HG03025 (cell line): ENCODE results near the gene ACP7.
"Not testable (repeated sequence)": the region's sequence is repeated elsewhere in the genome, so short reads cannot be mapped to it uniquely, and the experiment has no call there.

ENCODE experiments used
- ATAC-seq: cut with Tn5 transposase; IDR thresholded peaks from one replicate; pipeline ENCODE4 v1.9.1; 2021; ENCODE audit warnings: mild to moderate bottlenecking, moderate library complexity; ENCODE audit not compliant: unreplicated experiment, low FRiP score

The ACP7 gene

GRCh38 chr19:39083983-39084731, at the start of gene ACP7:
Gene ACP7, plus strand, starts transcription at chr19:39084368. Its CDS starts 902 bp downstream, at chr19:39085270.
- no peak for ATAC-seq

DNA sequence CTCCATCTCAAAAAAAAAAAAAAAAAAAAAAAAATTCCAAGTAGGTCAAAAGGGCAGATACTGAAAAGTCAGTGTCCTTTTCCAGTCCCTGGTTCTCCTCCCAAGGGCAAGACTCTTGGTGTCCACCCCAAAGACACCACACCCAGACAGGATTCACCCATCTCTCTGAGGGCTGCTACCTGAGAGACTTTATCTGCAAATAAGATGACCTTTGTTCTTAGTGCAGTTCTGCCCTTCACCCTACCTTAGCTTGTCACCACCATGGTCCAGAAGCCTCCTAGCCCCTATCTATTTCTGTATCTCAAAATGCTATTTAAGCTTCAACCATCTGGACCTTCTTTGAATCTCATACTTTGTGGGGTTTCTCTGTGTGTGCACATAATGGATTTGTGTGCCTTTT, 47.6 kb upstream of the ACP7 start:
- ATAC-seq, result no peak

- ATAC-seq, result no peak
Observed at GRCh38 chr19:39037194-39037593, 47.0 kb upstream of the ACP7 start.

DNA sequence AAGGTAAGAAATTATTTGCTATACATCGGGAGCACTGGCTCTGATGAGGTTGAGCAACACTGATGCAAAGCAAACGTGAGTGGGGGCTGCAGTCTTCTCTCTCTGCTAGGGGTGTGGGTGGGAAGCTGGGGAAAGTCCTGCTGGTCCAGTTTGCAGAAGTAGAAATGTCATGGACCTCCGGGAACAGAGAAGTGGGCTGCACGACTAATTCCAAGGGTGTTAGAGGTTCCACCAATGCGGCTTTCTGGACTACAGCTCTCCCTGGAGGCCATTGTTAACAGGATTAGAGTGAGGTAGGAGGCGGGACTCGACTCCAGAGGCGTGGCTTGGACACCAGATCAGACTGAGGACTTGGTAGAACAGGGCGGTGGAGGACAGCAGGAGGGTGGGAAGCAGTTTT, 46.1 kb upstream of the ACP7 start:
- ATAC-seq, result no peak

DNA sequence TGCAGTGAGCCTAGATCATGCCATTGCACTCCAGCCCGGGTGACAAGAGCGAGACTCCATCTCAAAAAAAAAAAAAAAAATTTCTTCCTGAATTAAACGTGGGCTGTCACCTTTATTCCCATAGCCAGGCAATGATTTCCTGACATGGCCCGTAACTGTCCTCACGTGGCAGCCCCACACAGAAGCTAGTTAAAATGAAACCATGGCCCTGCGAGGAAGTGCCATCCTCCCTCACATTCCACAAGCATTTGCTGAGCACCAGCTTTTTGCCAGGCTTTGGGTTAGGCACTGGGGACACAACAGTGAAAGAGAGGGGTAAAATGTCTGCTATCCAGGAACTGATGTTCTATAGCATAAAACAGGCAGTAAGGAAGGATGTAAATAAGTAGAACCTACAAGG, 38.7 kb upstream of the ACP7 start:
- no peak for ATAC-seq

GRCh38 chr19:39046037-39046821, 37.9 kb upstream of the ACP7 start:
- no peak for ATAC-seq

DNA sequence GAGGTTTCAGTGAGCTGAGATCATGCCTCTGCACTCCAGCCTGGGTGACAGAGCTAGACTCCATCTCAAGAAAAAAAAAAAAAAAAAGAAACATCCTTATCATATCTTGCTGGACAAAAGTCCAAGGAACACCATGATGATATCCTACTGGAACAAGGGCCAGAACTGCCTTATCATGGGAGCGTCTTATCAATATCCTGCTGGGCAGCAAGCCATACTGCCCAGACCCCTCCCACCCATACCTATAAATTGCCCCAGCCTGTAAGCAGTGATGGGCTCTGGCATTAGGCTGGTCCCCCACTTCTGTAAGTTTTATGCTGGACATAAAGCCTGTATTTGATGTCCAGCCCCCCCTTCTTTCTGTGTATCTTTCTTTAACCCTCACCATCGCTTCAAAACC, 37.1 kb upstream of the ACP7 start:
- no peak for ATAC-seq

- no peak for ATAC-seq
Observed at GRCh38 chr19:39052243-39052746, 31.9 kb upstream of the ACP7 start.

GRCh38 chr19:39052846-39053245, 31.3 kb upstream of the ACP7 start:
- no peak for ATAC-seq

DNA sequence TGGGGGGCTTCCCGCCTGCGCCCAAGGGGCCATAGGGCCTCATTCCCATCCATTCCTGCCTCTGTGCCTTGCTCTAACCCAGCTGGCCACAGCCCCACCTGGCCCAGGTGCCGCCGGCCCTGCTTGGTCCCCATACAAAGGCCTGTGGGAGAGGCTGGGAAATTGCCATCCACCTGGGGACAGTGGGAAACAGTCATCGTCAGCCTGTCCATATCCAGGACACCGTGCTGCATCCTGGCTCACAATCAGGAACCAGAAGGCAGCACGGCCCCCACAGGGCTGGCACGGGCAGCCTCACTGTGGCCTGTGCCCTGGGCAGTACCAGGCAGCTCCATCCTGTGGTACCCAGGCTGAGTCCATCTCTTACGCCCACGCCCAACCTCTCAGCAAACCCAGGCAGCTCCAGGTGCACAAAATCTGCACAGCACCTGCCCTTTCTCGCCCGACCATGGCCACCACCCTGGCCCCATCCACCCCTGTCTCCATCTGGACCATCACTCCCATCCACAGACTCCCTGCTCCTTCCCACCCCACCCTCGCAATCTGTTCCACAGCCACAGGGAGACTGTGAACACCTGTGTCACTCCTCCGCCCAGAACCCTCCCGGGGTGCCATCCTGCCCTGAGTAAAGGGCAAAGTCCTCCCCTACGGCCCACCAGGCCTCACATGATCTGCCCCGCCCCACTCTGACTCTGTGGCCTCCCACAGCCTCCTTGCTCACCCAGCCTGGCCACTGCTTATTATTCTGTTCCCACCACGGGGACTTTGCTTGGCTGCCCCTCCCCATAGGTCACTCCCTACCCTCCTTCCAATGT, 30.7 kb upstream of the ACP7 start:
- no peak for ATAC-seq

DNA sequence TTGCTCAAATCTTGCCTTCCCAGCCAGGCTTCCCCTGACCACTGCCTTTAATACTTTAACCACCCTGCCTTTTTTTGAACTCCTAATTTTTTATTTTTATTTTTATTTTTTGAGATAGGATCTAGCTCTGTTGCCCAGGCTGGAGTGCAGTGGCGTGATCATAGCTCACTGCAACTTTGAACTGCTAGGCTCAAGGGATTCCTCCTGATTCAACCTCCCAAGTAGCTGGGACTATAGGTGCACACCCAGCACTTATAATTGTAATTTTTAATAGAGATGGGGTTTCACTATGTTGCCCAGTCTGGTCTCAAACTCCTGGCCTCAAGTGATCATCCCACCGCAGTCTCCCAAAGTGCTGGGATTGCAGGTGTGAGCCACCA, 30.1 kb upstream of the ACP7 start:
- no peak for ATAC-seq

GRCh38 chr19:39057615-39058014, 26.6 kb upstream of the ACP7 start:
- no peak for ATAC-seq

- ATAC-seq, result no peak
Observed at GRCh38 chr19:39059302-39059701, 24.9 kb upstream of the ACP7 start.

- ATAC-seq, result no peak
Observed at GRCh38 chr19:39060171-39060570, 24.0 kb upstream of the ACP7 start.

DNA sequence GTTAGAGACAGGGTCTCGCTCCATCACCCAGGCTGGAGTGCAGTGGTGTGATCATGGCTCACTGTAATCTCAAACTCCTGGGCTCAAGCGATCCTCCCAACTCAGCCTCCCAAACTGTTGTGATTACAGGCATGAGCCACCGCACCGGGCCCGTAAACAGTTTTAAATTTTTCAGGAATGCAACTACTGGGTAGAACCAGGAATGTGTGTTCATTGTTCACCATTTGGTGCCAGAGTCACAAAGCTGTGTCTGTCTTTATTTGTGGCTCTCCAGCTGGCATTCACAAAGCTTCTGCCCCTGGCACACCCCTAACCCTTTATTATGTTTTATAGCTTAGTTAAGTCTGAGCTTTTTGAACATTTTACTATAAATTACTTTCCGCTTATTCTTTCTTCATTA, 19.8 kb upstream of the ACP7 start:
- ATAC-seq, result no peak

- ATAC-seq, result no peak
Observed at GRCh38 chr19:39065928-39066327, 18.2 kb upstream of the ACP7 start.

DNA sequence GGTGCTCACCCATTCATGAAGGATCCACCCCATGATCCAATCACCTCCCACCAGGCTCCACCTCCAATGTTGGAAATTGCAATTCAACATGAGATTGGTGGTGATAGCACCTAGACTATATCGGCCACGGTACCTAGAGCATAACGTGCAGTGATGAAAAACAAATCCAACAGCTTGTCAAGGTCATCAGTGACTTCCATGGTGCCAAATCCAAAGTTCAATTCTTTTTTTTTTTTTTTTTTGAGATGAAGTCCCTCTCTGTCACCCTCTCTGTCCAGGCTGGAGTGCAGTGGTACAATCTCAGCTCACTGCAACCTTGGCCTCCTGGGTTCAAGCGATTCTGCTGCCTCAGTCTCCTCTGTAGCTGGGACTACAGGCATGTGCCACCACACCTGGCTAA, 17.1 kb upstream of the ACP7 start:
- no peak for ATAC-seq

GRCh38 chr19:39068259-39068658, 15.9 kb upstream of the ACP7 start:
- ATAC-seq, result not testable (repeated sequence)

DNA sequence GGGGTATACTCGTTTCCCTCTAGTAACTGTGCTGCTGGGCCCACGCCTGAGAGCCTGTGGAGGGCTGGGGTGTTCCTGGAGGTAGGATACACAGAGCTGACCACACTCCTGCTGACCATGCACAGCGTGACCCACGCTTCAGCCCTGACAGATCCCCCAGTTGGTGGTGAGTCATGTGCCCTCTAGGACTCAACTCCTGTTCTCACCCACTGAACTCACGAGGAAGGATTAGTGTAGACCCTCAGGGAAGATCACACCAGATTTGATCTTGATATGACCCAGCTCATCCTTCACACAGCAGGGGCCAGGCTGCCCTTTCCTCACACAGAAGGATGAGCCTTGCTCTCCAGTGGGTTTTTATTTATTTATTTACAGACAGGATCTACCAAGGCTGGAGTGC, 13.3 kb upstream of the ACP7 start:
- no peak for ATAC-seq

GRCh38 chr19:39074205-39074692, 9.9 kb upstream of the ACP7 start:
- ATAC-seq, result no peak

GRCh38 chr19:39074942-39075341, 9.2 kb upstream of the ACP7 start:
- no peak for ATAC-seq
